ENCODE results near the gene NDUFA7.

DNA sequence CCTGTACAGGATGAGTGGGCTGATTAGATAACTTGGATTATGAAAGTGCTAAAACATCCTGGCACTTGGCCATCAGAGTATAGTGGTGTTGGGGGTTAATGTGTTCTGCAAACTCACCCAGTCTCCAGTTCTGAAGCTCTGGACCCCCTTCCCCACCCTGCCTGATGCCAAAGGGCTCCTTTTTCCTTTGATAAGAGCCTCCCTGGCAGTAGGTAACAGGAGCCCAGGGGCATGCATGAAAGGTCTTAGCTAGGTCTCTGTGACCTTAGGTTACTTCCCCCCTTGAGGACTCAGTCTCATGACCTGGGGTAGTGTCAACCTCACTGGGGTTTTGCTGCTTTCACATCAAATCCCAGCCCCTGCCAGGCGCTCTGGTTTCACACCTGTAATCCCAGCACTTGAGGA is 2.6 kb upstream of the NDUFA7 start:
- TF ChIP-seq, protein P1, sequence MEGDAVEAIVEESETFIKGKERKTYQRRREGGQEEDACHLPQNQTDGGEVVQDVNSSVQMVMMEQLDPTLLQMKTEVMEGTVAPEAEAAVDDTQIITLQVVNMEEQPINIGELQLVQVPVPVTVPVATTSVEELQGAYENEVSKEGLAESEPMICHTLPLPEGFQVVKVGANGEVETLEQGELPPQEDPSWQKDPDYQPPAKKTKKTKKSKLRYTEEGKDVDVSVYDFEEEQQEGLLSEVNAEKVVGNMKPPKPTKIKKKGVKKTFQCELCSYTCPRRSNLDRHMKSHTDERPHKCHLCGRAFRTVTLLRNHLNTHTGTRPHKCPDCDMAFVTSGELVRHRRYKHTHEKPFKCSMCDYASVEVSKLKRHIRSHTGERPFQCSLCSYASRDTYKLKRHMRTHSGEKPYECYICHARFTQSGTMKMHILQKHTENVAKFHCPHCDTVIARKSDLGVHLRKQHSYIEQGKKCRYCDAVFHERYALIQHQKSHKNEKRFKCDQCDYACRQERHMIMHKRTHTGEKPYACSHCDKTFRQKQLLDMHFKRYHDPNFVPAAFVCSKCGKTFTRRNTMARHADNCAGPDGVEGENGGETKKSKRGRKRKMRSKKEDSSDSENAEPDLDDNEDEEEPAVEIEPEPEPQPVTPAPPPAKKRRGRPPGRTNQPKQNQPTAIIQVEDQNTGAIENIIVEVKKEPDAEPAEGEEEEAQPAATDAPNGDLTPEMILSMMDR (IDR thresholded peaks at IDR 0.05): no peak
- no peak for TF ChIP-seq POLR2A (IDR thresholded peaks at IDR 0.05)

Data from esophagus squamous epithelium (tissue), 4 donors.